HEK293T (cell line): ENCODE data around the gene IL17C.

Source experiments
- CTCF ChIA-PET: fragments of 350-600 bp; formaldehyde crosslinking; extraction: SDS; loops from one replicate; lab custom pipeline; 2021; ENCODE audit warnings: antibody characterized with exemption, inconsistent platforms; lab: Yijun Ruan, JAX
- POLR2A ChIA-PET: fragments of 350-600 bp; formaldehyde crosslinking; extraction: SDS; loops from one replicate; lab custom pipeline; 2020; ENCODE audit warnings: antibody characterized with exemption, inconsistent platforms; lab: Yijun Ruan, JAX
- DNase-seq: peaks from one replicate; pipeline ENCODE4 v3.0.0; 2012; ENCODE audit warnings: mixed read lengths; ENCODE audit errors: extremely low spot score
- ARNT ChIP-seq: fragments of 450-650 bp; IDR thresholded peaks from 2 replicates; pipeline ENCODE4 v1.6.1; 2017; ENCODE audit warnings: mild to moderate bottlenecking
- BHLHE40 ChIP-seq: fragments of 450-650 bp; IDR thresholded peaks from 2 replicates; pipeline ENCODE4 v1.6.1; 2016; ENCODE audit warnings: mild to moderate bottlenecking, moderate library complexity, borderline replicate concordance
- CTBP1 ChIP-seq: fragments of 450-650 bp; IDR thresholded peaks from 2 replicates; pipeline ENCODE4 v1.6.1; 2016; ENCODE audit warnings: borderline replicate concordance
- ELF4 ChIP-seq: fragments of 450-650 bp; IDR thresholded peaks from 2 replicates; pipeline ENCODE4 v1.6.1; 2017; ENCODE audit warnings: antibody characterized with exemption
- FOXA1 ChIP-seq: fragments of 450-650 bp; IDR thresholded peaks from 2 replicates; pipeline ENCODE4 v1.6.1; 2016; ENCODE audit warnings: mild to moderate bottlenecking
- FOXK2 ChIP-seq: fragments of 450-650 bp; IDR thresholded peaks from 2 replicates; pipeline ENCODE4 v1.6.1; 2016; ENCODE audit warnings: mild to moderate bottlenecking
- FOXM1 ChIP-seq: fragments of 450-650 bp; IDR thresholded peaks from 2 replicates; pipeline ENCODE4 v1.6.1; 2017; ENCODE audit warnings: mild to moderate bottlenecking, borderline replicate concordance
- HDGF ChIP-seq: fragments of 450-650 bp; IDR thresholded peaks from 2 replicates; pipeline ENCODE4 v1.6.1; 2017; ENCODE audit warnings: antibody characterized with exemption, borderline replicate concordance
- L3MBTL2 ChIP-seq: fragments of 450-650 bp; conservative IDR thresholded peaks from 2 replicates; pipeline ENCODE4 v1.6.1; 2016; ENCODE audit warnings: mild to moderate bottlenecking
- LEF1 ChIP-seq: fragments of 450-650 bp; IDR thresholded peaks from 2 replicates; pipeline ENCODE4 v1.6.1; 2017; ENCODE audit warnings: mild to moderate bottlenecking, borderline replicate concordance
- NFRKB ChIP-seq: fragments of 450-650 bp; IDR thresholded peaks from 2 replicates; pipeline ENCODE4 v1.6.1; 2016; ENCODE audit warnings: mild to moderate bottlenecking, moderate library complexity
- SP1 ChIP-seq: fragments of 450-650 bp; IDR thresholded peaks from 2 replicates; pipeline ENCODE4 v1.6.1; 2017
- SUZ12 ChIP-seq: fragments of 450-650 bp; IDR thresholded peaks from 2 replicates; pipeline ENCODE4 v1.6.1; 2016; ENCODE audit warnings: mild to moderate bottlenecking
- TARDBP ChIP-seq: fragments of 450-650 bp; IDR thresholded peaks from 2 replicates; pipeline ENCODE4 v1.6.1; 2016
- ZNF384 ChIP-seq: fragments of 450-650 bp; IDR thresholded peaks from 2 replicates; pipeline ENCODE4 v1.6.1; 2016
- TF ChIP-seq, protein P1 (sequence below): fragments of 450-650 bp; IDR thresholded peaks from 2 replicates; pipeline ENCODE4 v1.6.1; 2016

The IL17C gene

DNA sequence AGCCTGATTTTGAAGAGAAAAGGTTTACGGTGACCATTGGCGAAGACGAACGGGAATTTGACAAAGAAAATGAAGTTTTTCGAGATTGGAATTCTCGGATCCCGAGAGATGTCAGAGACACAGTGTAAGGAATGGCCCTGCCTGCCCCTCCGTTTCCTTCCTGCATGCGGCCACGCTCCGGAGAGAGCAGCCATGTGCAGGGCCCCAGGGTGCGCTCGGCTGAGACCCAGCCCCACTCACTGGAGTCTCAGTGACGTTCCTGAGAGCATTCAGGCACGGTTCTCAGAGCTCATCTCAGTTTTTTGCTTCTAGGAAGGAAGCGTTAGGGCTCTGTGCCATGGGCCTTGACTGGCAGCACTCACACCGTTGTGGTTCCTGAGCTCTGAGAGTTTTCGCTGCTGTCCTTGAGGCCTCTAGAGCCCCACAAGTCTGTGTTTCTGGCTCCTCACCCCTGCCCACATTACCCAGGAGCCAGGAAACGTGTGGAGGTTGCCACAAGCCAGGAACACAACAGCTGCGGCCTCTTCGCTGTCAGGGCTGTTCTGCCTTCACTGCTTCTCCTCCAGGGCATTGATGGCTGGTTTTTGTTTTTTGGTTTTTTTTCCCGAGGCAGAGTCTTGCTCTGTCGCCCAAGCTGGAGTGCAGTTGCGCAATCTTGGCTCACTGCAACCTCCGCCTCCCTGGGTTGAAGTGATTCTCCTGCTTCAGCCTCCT is 38.4 kb upstream of the IL17C start:
- POLR2A ChIA-PET, result no interaction called here
- CTCF ChIA-PET, result no interaction called here
- no peak for TF ChIP-seq L3MBTL2
- no peak for TF ChIP-seq TARDBP
- TF ChIP-seq SP1, result no peak
- TF ChIP-seq HDGF, result no peak
- TF ChIP-seq, protein P1, sequence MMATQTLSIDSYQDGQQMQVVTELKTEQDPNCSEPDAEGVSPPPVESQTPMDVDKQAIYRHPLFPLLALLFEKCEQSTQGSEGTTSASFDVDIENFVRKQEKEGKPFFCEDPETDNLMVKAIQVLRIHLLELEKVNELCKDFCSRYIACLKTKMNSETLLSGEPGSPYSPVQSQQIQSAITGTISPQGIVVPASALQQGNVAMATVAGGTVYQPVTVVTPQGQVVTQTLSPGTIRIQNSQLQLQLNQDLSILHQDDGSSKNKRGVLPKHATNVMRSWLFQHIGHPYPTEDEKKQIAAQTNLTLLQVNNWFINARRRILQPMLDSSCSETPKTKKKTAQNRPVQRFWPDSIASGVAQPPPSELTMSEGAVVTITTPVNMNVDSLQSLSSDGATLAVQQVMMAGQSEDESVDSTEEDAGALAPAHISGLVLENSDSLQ, result no peak
- TF ChIP-seq ELF4, result no peak
- no peak for TF ChIP-seq SUZ12
- no peak for TF ChIP-seq CTBP1
- TF ChIP-seq BHLHE40, result no peak
- no peak for TF ChIP-seq FOXA1
- TF ChIP-seq FOXK2, result no peak
- TF ChIP-seq ZNF384, result no peak
- no peak for TF ChIP-seq ARNT
- TF ChIP-seq LEF1, result no peak
- TF ChIP-seq NFRKB, result no peak
- TF ChIP-seq FOXM1, result no peak
- DNase-seq, result no peak

DNA sequence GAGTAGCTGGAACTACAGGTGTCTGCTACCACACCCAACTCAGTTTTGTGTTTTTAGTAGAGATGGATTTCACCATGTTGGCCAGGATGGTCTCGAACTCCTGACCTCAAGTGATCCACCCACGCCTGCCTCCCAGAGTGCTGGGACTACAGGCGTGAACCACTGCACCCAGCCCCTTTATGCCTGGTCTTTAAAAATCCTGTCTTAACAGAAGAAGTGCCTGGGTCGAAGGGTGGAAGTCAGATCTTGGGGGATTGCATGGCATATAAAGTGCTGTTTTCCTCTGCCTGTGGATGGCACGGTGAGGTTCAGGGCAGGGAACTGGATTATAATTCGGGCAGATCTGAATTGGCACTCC is 37.9 kb upstream of the IL17C start:
- TF ChIP-seq L3MBTL2 (no peak), ELF4 (no peak), LEF1 (no peak), FOXK2 (no peak), SUZ12 (no peak)
- DNase-seq, result no peak
- ChIA-PET CTCF (no interaction called here), POLR2A (no interaction called here)

DNA sequence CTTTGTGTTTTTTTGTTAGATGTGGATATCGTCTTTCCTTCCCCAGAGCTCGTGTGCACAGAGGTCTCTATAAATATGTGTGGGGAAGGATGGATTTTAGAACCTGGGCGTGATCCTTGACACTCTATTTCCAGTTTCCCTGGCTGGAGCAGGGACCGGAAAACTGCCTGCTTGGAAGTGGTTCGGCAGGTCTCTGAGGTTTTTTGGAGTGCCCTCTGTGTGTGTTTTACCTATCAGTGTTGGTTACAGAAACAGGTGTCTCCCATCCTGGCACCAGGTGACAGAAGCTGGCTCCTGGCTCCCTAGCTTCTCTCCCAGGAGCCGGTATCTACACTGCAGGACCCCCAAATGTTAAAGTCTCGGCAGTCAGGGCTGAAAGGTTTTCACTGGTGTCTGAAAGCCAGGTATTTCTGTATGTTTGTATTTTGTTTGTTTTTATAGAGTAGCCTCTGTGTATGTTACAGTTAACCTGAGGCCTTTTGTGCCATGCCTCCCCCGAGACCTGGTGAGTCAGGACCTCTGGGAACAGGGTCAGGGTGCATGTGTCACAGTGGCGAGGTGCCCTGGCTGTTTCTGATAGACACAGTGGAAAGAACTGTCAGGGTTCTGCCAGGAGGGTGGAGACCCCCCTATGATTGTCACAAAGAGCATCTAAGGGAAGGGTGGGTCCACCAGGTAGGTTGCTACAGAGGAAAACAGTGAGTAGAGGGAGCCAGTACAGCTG is 36.9 kb upstream of the IL17C start:
- TF ChIP-seq LEF1 (no peak), SUZ12 (no peak), FOXK2 (no peak), NFRKB (no peak)
- no peak for DNase-seq
- CTCF ChIA-PET, result no interaction called here
- POLR2A ChIA-PET, result no interaction called here

DNA sequence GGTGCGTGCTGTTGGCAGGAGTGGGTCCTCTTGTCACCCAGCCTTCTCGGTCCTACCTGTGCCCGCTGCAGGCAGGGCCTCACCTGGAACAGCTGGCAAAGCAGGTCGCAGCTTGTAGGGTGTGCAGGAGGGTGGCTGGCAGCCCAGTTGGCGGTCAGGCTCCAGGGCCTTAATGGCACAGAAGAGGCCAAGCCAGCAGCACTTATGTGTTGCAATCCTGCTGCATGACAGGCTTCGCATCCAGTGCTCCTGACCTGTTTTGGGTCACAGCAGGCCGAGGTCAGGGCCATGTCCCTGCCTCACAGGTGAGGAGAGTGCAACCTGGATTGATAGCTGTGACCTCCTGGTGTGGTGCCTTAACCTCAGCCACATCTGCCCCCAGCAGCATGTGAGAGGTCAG is 36.3 kb upstream of the IL17C start:
- POLR2A ChIA-PET, result no interaction called here
- CTCF ChIA-PET, result no interaction called here
- TF ChIP-seq LEF1 (no peak), ZNF384 (no peak), FOXK2 (no peak), SP1 (no peak), ELF4 (no peak), HDGF (no peak), BHLHE40 (no peak), CTBP1 (no peak), TARDBP (no peak), L3MBTL2 (no peak), ARNT (no peak), FOXM1 (no peak), NFRKB (no peak), FOXA1 (no peak), SUZ12 (no peak)
- TF ChIP-seq, protein P1, result no peak
- DNase-seq, result no peak

DNA sequence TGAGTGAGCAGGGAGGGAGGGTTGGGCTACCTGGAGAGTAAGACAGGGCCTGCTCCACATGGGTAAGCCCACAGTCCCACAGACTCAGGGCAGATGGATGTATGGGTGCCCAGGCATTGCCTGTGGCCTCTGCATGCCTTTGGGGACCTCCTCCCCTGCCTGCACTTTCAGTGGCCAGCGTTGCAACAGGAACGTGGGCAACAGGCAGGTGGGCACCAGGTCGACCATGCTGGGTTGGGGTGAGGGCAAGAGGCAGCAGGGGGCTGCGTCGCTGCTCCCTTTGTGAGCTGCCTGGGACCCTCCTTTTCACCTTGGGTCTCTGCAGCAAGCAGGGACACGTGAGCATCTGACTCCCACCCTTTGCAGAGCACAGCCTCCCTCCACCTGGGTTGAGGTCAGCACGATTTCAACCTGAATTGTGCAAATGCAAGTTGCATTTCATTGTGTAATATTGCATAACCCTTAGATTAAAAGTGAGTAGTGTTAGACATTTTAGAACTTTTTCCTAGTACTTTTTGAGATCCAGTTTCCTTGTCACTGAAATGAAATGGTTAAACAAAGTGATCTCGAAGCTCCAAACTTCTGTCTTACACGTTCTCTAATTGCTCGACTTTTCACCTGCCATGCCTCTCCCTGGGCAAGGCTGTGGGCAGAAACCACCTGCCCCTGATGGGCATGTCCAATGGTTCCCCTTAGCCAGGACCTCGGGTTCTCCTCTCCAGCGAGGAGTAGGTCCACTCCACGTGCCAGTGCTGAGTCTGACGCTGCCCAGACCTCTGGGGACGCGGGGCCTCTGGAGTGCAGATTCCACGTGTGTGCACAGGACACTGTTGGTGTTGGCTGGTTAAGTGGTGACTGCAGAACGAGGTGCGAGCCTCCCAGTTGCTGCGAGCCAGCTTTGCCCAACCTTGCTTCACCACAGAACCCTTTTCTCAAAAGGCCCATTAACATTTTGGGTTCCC is 32.9 kb upstream of the IL17C start:
- DNase-seq, result no peak
- TF ChIP-seq ZNF384 (no peak), LEF1 (no peak), TARDBP (no peak), FOXA1 (no peak), L3MBTL2 (no peak), ELF4 (no peak), ARNT (no peak), BHLHE40 (no peak), NFRKB (no peak), HDGF (no peak), SUZ12 (no peak), FOXK2 (no peak), SP1 (no peak), CTBP1 (no peak), FOXM1 (no peak)
- TF ChIP-seq, protein P1, result no peak
- ChIA-PET POLR2A (no interaction called here), CTCF (no interaction called here)
